HG02840 (cell line): ENCODE measurements around the gene TARBP2.

Source experiments
- ATAC-seq: cut with Tn5 transposase; IDR thresholded peaks from one replicate; pipeline ENCODE4 v1.9.1; 2021; ENCODE audit warnings: mild to moderate bottlenecking, moderate library complexity, moderate number of reproducible peaks; ENCODE audit not compliant: unreplicated experiment, low FRiP score

Gene TARBP2, protein sequence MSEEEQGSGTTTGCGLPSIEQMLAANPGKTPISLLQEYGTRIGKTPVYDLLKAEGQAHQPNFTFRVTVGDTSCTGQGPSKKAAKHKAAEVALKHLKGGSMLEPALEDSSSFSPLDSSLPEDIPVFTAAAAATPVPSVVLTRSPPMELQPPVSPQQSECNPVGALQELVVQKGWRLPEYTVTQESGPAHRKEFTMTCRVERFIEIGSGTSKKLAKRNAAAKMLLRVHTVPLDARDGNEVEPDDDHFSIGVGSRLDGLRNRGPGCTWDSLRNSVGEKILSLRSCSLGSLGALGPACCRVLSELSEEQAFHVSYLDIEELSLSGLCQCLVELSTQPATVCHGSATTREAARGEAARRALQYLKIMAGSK

DNA sequence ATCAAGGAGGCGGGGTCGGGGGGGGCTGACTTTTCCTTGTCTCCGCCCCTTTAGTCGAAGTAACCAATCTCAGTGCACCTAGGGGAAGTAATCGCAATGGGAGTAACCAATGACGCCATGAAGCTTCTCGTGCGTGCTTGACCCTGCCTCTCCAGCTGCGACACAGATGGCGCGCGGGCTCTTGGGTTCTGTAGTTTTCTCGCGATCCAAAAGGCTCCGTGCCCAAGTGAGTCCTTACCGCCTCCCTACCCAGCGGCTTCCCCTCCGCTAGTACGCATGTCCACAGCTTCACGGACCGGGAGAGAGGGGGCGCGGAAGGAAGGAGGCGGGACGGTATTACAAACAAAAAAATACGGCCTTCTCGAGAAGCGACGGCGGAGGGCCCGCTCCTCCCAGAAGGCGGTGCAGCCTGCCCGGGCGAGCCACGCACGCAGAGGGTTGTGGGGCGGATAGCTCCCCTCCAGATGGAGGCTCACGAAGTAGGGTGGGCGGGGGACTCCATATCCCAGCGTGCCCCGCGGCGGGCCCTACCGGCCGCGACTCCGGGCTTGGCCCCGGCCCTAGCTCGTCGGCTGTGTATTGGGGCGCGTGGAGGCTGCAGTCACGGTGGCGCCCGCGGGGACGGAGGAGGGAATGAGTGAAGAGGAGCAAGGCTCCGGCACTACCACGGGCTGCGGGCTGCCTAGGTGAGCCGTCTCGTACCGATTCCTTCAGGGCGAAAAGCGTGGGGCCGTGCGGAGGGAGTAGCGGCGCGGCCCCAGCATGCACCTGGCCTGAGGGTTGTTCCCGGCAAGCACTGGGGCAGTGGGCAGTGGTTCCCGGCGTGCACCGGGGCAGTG, at the start of gene TARBP2:
TSS of gene TARBP2 (plus strand) at position 508 of the 839 bp plus-strand sequence. CDS start at position 634, 126 bp downstream.
- ATAC-seq, result peak; percentile 81

GRCh38 chr12:53451661-53452158, 49.4 kb upstream of the TARBP2 start, which contains the start of gene PCBP2:
Gene PCBP2, plus strand, starts transcription at chr12:53452102. Its CDS starts 2,699 bp downstream, at chr12:53454801.
- ATAC-seq, result peak; percentile 96

DNA sequence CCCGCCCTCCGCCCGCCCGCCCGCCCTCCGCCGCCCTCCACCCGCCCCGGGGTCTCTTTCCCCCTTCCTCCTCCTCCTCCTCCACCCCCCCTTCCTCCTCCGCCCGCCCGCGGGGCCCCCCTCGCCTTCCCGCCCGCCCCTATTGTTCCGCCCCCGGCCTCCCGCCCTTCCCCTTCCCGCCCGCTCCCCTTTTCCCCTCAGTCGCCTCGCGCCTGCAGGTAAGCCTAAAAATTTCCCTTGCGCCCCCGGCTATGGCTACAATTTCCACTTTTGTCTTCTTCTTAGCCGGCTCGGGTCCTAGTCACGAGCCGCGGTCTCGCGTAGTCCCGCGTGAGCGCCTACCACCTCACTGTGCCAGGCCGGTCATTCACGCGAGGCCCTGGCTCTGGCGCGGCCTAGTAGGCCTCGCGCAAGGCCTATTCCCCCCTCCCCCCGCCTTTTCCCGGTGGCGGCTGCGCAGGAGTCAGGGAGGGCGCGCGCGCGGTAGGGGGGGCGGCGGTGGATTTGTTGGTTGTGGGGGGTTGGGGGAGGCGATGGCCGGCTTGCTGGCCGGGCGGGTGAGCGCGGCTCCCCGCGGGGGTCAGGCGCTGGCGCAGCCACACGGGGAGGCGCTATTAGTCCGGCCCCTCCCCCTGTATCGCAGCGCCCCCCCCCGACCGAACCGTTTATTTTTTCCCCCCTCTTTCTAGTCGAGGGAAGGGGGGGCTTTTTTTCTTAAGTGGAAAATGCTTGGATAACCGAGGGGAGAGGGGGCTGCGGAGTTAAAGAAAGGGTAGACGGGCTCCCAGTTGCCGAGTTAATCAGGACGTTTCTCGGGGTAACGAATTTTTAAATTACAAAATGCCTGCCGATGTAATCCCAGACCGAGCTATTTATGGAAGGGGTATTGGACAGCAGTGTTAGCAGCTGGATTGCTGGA, 48.7 kb upstream of the TARBP2 start:
- ATAC-seq, result no peak

DNA sequence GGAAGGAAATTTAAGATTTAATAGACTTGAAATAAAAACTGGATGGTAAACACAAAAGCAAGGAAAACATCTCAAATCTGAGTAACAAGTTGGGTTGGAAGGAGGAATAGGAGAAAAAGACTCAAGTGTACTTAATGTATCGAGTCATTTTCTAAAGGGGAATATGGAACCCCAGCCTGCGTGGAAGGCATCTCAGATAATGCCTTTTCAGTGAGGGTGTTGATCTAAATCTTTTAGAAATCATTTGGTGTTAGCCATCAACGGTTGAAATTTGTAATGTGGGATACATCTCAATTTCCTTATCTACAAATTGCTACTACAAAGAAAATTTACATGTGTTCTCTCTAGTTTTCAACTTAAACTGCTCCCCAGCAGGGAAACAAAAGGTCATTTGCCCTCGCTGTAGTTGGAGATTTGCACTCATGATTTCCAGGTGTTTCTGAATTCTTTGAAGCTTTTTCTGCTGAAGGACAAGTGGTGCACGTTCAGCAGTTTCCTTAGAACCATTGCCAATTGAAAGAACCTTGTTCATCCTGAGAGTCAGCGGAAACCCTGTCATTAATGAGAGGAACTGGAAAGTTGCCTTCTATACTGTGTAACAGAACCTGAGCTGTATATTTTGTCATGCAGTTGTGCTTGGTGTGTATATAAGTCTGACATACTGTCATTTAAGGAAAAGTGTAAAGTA, 47.0 kb upstream of the TARBP2 start:
- no peak for ATAC-seq

DNA sequence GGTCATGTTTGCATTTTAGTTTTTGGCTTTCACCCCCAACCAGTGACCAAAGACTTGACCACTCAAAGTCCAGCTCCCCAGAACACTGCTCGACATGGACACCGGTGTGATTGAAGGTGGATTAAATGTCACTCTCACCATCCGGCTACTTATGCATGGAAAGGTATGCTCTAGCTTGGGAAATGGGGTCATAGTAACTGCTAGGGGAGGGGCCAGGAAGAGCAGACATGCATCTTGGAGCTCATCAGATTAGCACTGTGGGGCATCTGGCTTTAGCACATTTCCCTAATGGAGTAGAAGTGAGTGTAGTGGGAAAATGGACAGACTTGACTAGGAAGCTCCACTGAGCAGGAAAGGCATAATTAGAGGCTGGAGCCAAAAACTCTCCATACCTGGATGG, 46.4 kb upstream of the TARBP2 start:
- ATAC-seq, result no peak

GRCh38 chr12:53456654-53457366, 44.3 kb upstream of the TARBP2 start:
- no peak for ATAC-seq

- ATAC-seq, result no peak
Observed at GRCh38 chr12:53459097-53459496, 42.0 kb upstream of the TARBP2 start.

DNA sequence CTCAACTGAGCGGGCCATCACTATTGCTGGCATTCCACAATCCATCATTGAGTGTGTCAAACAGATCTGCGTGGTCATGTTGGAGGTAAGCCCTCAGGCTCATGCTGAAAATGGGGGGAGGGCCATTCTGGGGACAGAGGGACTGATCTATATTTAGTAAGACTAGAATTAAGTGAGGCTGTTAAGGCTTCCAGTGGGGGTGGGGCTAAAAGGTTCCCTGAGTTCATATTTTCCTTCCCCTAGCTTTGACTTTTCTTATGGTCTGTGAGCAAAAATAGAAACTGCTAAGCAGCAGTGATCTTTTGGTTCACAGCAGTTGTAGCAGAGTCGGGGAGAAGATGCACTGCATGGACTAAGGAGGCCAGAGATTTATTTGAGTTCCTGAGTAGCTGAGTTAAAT, 40.0 kb upstream of the TARBP2 start:
- ATAC-seq, result no peak

DNA sequence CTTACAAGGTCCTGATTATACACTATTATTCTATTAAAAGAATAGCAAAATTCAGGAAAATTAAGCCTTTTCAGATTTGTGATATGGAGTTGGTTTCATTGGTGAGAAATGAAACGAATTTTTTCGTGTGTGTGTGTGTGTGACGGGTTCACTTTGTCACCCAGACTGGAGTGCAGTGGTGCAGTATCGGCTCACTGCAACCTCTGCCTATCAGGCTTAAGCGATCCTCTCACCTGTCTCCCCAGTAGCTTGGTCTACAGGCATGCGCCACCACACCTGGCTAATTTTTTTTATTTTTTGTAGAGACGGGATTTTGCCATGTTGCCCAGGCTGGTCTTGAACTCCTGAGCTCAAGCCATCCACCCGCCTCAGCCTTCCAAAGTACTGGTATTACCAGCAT, 39.5 kb upstream of the TARBP2 start:
- ATAC-seq, result no peak

- ATAC-seq, result no peak
Observed at GRCh38 chr12:53462935-53463334, 38.1 kb upstream of the TARBP2 start.

DNA sequence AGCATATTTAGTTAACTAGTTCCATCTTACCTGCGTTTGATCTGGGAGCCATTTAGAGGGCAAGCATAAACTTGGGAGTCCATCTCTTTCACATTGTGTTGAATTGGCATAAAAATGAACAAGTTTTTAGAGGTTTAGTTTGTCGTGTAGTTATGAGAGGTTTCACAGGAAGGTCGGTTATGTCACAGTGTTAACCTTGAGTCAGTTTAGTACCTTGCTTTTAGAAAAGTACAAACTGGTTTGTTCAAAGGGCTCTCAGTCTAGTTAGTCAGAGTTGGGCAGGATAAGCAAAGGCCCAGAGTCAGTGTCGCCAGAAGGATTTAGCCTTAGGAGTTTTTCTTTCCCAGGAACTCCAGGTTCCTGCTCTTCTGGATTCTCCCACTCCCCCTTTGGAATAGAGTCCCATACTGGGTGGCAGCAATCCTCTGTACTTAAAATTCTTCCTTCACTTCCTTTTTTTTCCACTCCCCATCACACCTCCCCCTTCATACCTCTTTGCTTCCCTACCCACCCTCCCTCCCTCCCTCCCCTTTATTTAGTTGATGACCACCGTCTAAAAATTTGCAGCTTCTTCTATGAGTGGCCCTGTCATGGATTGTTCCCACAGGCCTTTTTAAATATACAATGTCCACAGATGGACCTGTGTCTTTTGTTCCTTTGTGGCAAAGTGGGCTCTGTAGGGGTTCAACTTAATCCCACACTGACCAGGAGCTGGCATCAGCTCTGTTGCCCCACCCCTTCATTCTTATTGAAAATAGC, 37.1 kb upstream of the TARBP2 start:
- ATAC-seq, result no peak

DNA sequence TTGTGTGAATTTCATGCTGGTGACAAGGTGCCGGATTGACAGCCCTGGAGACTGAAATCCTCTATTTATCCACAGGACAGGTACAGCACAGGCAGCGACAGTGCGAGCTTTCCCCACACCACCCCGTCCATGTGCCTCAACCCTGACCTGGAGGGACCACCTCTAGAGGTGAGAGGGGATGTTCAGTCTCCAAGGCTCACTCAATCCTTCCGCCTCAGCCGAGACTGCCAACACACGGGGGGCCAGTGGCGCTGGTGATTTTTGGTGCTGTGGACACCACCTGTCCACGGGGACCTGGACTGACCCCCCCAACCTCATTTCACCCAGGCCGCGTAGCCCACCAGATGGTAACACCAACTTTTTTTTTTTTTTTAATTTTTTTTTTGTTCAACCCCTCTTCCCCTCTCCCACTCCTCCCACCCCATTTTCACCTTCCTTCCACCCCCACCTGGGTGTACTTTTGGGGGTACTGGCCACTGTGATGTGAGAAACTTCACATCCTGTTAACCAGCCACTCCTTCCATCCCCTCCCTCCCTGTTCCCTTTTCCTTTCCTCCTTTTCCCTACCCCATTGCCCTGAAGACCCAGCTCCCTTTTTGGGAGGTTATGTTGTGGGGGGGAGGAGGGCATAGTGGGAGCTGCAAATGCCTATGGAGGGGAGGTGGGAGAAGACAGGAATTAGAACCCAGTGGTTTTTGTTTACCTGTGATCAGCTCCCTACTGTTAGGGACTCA, 36.2 kb upstream of the TARBP2 start:
- ATAC-seq, result no peak

DNA sequence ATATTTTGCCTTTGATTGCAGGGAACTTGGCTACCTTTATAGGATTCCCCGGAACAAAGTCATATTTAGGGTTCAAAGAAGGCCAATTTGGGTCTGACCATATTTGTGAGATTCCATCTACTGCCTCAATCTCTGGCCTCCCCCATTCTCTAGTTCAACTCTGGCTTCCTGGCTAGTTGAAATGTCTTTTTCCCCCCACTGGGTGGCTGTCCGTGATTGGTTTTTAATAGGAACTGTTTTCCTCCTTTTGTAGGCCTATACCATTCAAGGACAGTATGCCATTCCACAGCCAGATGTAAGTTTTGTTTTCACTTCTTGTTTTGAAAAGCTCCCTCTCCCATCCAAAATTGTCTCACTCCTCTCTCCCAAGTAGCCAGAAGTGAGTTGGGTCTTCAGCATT, 35.4 kb upstream of the TARBP2 start:
- no peak for ATAC-seq

DNA sequence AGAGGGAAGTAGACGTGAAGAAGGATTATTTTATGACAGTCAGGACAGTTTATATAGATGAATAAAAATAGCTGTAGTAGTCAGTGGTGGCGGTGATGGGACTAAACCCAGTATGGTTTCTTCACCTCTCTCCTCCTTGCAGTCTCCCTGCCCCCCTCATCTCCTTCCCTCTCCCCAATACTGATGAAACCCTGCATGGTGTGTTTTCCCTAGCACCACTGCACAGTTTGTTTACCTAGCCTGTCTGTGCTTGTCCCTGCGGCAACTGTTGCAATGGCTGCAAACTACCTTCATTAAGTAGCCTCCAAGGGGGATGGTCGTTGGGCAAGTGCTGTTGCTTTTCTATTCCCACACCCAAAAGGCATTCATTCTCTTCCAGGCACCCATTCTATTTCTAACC, 34.4 kb upstream of the TARBP2 start:
- no peak for ATAC-seq

DNA sequence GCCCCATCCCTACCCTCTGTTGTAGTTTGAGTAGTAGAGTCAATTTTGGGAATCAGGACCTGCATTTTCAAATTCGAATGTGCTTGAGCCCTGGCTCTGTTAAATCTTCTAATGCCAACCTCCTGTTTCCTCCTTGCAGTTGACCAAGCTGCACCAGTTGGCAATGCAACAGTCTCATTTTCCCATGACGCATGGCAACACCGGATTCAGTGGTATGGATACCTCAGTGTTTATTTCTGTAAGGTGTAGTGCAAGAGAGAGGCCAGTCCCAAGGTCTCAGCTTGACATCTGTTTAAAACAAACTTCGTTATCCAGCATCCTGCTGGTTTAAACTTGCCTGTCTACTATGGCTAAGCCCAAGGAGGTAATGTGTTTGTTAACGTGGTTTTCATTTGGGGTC, 34.0 kb upstream of the TARBP2 start:
- no peak for ATAC-seq

- no peak for ATAC-seq
Observed at GRCh38 chr12:53467880-53468279, 33.2 kb upstream of the TARBP2 start.

- ATAC-seq, result no peak
Observed at GRCh38 chr12:53468282-53468681, 32.8 kb upstream of the TARBP2 start.
